Osteocyte (in vitro differentiated cells): Measurements from ENCODE around the gene ZIC5. TPM values are rescaled to one million over a fixed set of nuclear protein-coding genes. Genes with fewer than 3 reads are reported as not detected.

Experiments
- DNase-seq: peaks from one replicate; pipeline ENCODE4 v3.0.0; 2021; ENCODE audit warnings: mixed read lengths; ENCODE audit not compliant: unreplicated experiment; ENCODE audit errors: extremely low spot score
- H3K27ac Mint-ChIP-seq: one replicate; pipeline ENCODE4 v1.8.0; 2021; ENCODE audit warnings: mild to moderate bottlenecking, mixed read lengths; ENCODE audit not compliant: unreplicated experiment
- H3K27me3 Mint-ChIP-seq: one replicate; pipeline ENCODE4 v1.8.0; 2021; ENCODE audit warnings: mixed read lengths; ENCODE audit not compliant: unreplicated experiment
- H3K36me3 Mint-ChIP-seq: one replicate; pipeline ENCODE4 v1.8.0; 2021; ENCODE audit warnings: mixed read lengths; ENCODE audit not compliant: unreplicated experiment
- H3K4me1 Mint-ChIP-seq: one replicate; pipeline ENCODE4 v1.8.0; 2021; ENCODE audit warnings: mixed read lengths; ENCODE audit not compliant: unreplicated experiment
- H3K4me3 Mint-ChIP-seq: one replicate; pipeline ENCODE4 v1.8.0; 2021; ENCODE audit warnings: mild to moderate bottlenecking, moderate library complexity, mixed read lengths; ENCODE audit not compliant: unreplicated experiment
- H3K9me3 Mint-ChIP-seq: one replicate; pipeline ENCODE4 v1.8.0; 2021; ENCODE audit warnings: mixed read lengths; ENCODE audit not compliant: unreplicated experiment
- CTCF ChIP-seq: fragments of 200-600 bp; sonication (generic); IDR thresholded peaks from 2 replicates; pipeline ENCODE4 v1.5.0; 2021; ENCODE audit warnings: antibody characterized with exemption, mild to moderate bottlenecking, moderate library complexity
- total RNA-seq: library from RNA; stranded (reverse); gene quantifications from 2 replicates; pipeline ENCODE4 v1.2.1, GENCODE V29; 2021

The ZIC5 gene
- total RNA-seq, 1 donor from 2014 or later = 8.8 TPM

- H3K9me3 Mint-ChIP-seq = no peaks in the 10 kb centered on the region
- peaks cover 25% of the 10 kb centered on the region for H3K4me1 Mint-ChIP-seq
- no peaks in the 10 kb centered on the region for H3K27me3 Mint-ChIP-seq
- DNase-seq = no peak
- peaks cover 44% of the 10 kb centered on the region for H3K36me3 Mint-ChIP-seq
- no peak for TF ChIP-seq CTCF
- H3K27ac Mint-ChIP-seq = peak overlapping the region; percentile 97
- H3K4me3 Mint-ChIP-seq = peak overlapping the region; percentile 95
These were observed 12.2 kb upstream of the ZIC5 start for GRCh38 chr13:99983499-99984401.

GRCh38 chr13:99982731-99983498 is 11.3 kb upstream of the ZIC5 start:
- H3K4me3 Mint-ChIP-seq = peak overlapping the region; percentile 95
- no peak for DNase-seq
- peaks cover 24% of the 10 kb centered on the region for H3K4me1 Mint-ChIP-seq
- peaks cover 44% of the 10 kb centered on the region for H3K36me3 Mint-ChIP-seq
- TF ChIP-seq CTCF = no peak
- H3K9me3 Mint-ChIP-seq = no peaks in the 10 kb centered on the region
- no peaks in the 10 kb centered on the region for H3K27me3 Mint-ChIP-seq
- H3K27ac Mint-ChIP-seq = peak overlapping the region; percentile 97

GRCh38 chr13:99982036-99982730 is 10.6 kb upstream of the ZIC5 start:
- DNase-seq = peak; percentile 85
- peaks cover 39% of the 10 kb centered on the region for H3K36me3 Mint-ChIP-seq
- no peak for TF ChIP-seq CTCF
- peak overlapping the region; percentile 97 for H3K27ac Mint-ChIP-seq
- H3K27me3 Mint-ChIP-seq = no peaks in the 10 kb centered on the region
- no peaks in the 10 kb centered on the region for H3K9me3 Mint-ChIP-seq
- peaks cover 24% of the 10 kb centered on the region for H3K4me1 Mint-ChIP-seq
- H3K4me3 Mint-ChIP-seq = peak overlapping the region; percentile 95

GRCh38 chr13:99981735-99982035 is 10.1 kb upstream of the ZIC5 start, which contains the start of gene ZIC2:
ZIC2 (plus strand) TSS chr13:99981784; CDS start chr13:99982065, 281 bp downstream.
- Mint-ChIP-seq H3K27me3 (no peaks in the 10 kb centered on the region), H3K4me1 (peaks cover 24% of the 10 kb centered on the region)
- TF ChIP-seq CTCF = no peak

More at GRCh38 chr13:99981735-99982035, 10.1 kb upstream of the ZIC5 start, which contains the start of gene ZIC2:
- peaks cover 34% of the 10 kb centered on the region for H3K36me3 Mint-ChIP-seq
- H3K9me3 Mint-ChIP-seq = no peaks in the 10 kb centered on the region
- peak within 1 kb of the TSS; percentile 97 for H3K27ac Mint-ChIP-seq
- DNase-seq = no peak
- peak within 1 kb of the TSS; percentile 95 for H3K4me3 Mint-ChIP-seq
